HL-60 (cell line): Measurements from ENCODE around the gene KRT85.

Experiments
- DNase-seq, 2 experiments: peaks; one replicate each; pipeline ENCODE4 v3.0.0-alpha.2; 2010 to 2020; ENCODE audit warnings: low read depth in 1 of 2, low spot score in 1 of 2
- H3K27ac ChIP-seq: fragments of 250-450 bp; sonication (Bioruptor Pico); replicated peaks from 2 replicates; pipeline ENCODE4 v1.5.1; 2020; ENCODE audit warnings: mild to moderate bottlenecking, moderate library complexity
- H3K27me3 ChIP-seq: fragments of 250-450 bp; sonication (Bioruptor Pico); 2 replicates; pipeline ENCODE4 v1.5.1; 2021; ENCODE audit warnings: mild to moderate bottlenecking, moderate library complexity; ENCODE audit not compliant: insufficient read depth, poor library complexity, severe bottlenecking
- H3K4me3 ChIP-seq: replicated peaks from 2 replicates; pipeline ENCODE4 v1.5.1; 2011; ENCODE audit warnings: mild to moderate bottlenecking, control low read depth, low read length; ENCODE audit not compliant: insufficient read depth
- CTCF ChIP-seq: IDR thresholded peaks from one replicate; pipeline ENCODE4 v1.5.1; 2011; ENCODE audit warnings: low read length, control low read depth, inconsistent platforms; ENCODE audit not compliant: insufficient read depth
- GABPA ChIP-seq: IDR thresholded peaks from 2 replicates; pipeline ENCODE4 v1.6.1; 2012; ENCODE audit warnings: low read depth
- POLR2AphosphoS5 ChIP-seq: IDR thresholded peaks from 2 replicates; pipeline ENCODE4 v1.6.1; 2012; ENCODE audit warnings: low read depth
- REST ChIP-seq: IDR thresholded peaks from 2 replicates; pipeline ENCODE4 v1.6.1; 2012; ENCODE audit warnings: low read depth; ENCODE audit not compliant: insufficient replicate concordance
- SPI1 ChIP-seq: IDR thresholded peaks from 2 replicates; pipeline ENCODE4 v1.6.1; 2012; ENCODE audit warnings: low read depth, mild to moderate bottlenecking, borderline replicate concordance
- long read RNA-seq: library from polyadenylated mRNA; unstranded; transcript quantifications from one replicate; pipeline ENCODE4 v2.0.0, GENCODE V29; 2020

The KRT85 gene
- long read RNA-seq: 0 reads

- no peak for TF ChIP-seq CTCF
- no peak for TF ChIP-seq GABPA
- TF ChIP-seq REST: no peak
- no peak for TF ChIP-seq SPI1
- no peak for TF ChIP-seq POLR2AphosphoS5
- peaks cover 3% of the 10 kb centered on the region for H3K27me3 ChIP-seq
- no peak for DNase-seq
- H3K4me3 ChIP-seq: no peak within 1 kb of the TSS
- H3K27ac ChIP-seq: no peak within 1 kb of the TSS
Measured at GRCh38 chr12:52366738-52367485, at the start of gene KRT85. TSS of gene KRT85 (minus strand) at chr12:52367481. CDS start at chr12:52367405, 76 bp downstream.

GRCh38 chr12:52416795-52417194 lies 49.5 kb upstream of the KRT85 start:
- H3K27ac ChIP-seq: no peak overlapping the region

More at GRCh38 chr12:52416795-52417194, 49.5 kb upstream of the KRT85 start:
- H3K4me3 ChIP-seq: no peak overlapping the region
- no peak for DNase-seq
- TF ChIP-seq REST (no peak), SPI1 (no peak), POLR2AphosphoS5 (no peak), CTCF (no peak), GABPA (no peak)
- H3K27me3 ChIP-seq: no peaks in the 10 kb centered on the region
